ENCODE measurements around the gene TENM3.

The TENM3 gene

DNA sequence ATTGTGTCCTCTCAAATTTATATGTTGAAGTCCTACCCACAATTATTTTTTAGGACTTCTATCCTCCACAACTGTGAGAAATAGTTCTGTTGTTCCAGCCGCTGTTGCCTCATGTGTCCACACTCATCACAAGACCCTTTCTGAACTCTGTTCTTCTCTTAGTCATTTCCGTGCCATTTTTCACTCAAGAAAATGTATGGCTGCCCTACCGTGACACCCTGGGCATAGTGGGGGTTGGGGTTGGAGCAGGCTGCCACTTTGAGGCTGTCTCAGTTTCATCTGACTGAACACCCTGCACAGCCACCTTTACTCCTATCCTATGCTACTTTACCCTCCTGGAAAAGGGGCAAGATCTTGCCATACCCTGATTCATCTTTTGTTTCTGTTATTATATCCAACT is 319.1 kb downstream of the TENM3 start:
- H3K27ac ChIP-seq = no peak overlapping the region

DNA sequence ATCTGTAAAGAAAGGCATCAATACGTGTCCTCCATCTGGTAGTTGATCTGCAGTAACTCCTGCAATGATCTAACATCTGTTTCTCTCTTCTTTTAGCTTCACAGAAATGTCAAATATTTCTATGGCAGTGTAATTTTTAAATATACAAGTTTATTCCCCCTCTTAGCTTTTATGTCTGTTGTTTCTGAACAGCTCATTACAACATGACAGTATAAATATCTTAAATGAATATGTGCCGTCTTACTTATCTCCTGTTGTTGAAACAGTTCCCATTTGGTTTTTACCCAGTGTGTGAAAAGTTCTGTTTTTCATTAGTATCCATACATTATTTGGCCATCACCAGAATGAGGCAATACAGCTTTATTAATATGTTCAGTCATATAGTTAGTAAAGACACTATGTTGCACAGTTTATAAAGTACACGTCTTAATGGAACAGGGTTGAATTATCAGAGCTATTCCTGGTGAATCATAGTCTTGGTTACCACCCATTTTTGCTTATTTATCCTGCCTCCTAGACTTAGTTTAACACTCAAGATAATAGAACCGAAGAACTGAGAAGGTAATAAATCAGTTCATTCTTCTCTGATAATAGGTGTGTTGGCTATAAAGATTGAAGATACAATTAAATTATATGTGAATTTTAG is 321.6 kb downstream of the TENM3 start:
- H3K27ac ChIP-seq = no peak overlapping the region
- TF ChIP-seq, protein P1, sequence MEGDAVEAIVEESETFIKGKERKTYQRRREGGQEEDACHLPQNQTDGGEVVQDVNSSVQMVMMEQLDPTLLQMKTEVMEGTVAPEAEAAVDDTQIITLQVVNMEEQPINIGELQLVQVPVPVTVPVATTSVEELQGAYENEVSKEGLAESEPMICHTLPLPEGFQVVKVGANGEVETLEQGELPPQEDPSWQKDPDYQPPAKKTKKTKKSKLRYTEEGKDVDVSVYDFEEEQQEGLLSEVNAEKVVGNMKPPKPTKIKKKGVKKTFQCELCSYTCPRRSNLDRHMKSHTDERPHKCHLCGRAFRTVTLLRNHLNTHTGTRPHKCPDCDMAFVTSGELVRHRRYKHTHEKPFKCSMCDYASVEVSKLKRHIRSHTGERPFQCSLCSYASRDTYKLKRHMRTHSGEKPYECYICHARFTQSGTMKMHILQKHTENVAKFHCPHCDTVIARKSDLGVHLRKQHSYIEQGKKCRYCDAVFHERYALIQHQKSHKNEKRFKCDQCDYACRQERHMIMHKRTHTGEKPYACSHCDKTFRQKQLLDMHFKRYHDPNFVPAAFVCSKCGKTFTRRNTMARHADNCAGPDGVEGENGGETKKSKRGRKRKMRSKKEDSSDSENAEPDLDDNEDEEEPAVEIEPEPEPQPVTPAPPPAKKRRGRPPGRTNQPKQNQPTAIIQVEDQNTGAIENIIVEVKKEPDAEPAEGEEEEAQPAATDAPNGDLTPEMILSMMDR (IDR thresholded peaks at IDR 0.05) = no peak
- no peak for TF ChIP-seq ZFX (IDR thresholded peaks at IDR 0.05; ENCODE audit: borderline replicate concordance)

More for the DNA sequence above, 319.1 kb downstream of the TENM3 start:
- no peak for TF ChIP-seq ZFX (IDR thresholded peaks at IDR 0.05; ENCODE audit: borderline replicate concordance)
- TF ChIP-seq, protein P1 (IDR thresholded peaks at IDR 0.05) = no peak

DNA sequence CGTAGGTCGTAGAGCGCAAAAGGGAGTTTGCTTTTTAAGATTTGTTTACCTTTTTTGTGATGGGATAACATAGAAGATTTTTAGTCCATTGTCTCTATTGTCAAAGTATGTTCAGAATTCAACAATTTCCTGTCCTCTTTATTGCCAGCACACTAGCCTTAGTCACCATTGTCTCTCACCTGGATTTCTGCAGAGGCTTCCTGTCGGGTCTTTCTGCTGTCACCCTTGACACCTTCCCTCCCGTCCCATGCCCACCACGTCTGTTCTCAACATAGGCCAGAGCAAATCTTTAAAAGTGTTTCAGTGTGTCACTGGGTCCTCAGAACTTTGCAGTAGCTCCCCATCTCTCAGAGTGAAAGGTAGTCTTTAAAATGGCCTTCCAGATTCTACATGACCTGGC is 323.9 kb downstream of the TENM3 start:
- H3K27ac ChIP-seq = no peak overlapping the region
- no peak for TF ChIP-seq ZFX (IDR thresholded peaks at IDR 0.05; ENCODE audit: borderline replicate concordance)
- TF ChIP-seq, protein P1 (IDR thresholded peaks at IDR 0.05) = no peak

DNA sequence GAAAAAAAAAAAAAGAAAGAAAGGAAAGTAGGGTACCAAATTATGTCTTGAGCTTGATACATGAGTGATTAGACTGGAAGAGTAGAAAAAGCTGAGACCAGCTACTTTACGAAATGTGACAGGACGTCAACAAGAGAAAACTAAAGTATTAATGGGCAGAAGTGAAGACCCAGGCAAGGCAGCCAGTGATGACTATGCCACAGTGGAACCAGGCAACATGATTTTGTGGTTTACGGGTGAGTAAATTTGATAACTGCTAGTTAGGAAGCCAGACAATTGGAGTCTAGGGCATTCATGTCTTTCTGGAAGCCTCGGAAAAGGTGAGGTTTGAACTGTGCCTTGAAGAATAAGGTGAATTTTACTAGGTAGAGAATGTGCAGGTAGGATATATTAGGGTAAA is 326.4 kb downstream of the TENM3 start:
- TF ChIP-seq ZFX (IDR thresholded peaks at IDR 0.05; ENCODE audit: borderline replicate concordance) = no peak
- TF ChIP-seq, protein P1 (IDR thresholded peaks at IDR 0.05) = no peak
- H3K27ac ChIP-seq = no peak overlapping the region

DNA sequence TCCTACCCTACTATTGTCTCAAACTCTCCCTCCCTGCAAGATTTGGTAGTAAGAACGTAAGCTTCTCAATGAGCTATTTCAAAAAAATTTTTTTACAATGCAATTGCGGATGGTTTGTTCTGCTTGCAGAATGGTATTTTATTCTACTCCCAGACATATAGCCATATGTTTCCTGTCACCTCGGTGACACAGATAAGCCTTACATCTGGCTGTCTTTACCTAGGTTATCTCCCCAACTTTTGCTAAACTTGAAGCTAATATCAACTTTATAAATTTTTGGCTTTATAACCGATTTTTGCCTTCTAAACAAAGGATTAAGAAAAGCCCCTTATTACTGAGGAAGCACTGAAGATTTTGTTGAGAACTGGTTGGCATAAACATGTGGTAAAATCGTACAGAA is 331.5 kb downstream of the TENM3 start:
- no peak for TF ChIP-seq ZFX (IDR thresholded peaks at IDR 0.05; ENCODE audit: borderline replicate concordance)
- TF ChIP-seq, protein P1 (IDR thresholded peaks at IDR 0.05) = no peak
- no peak overlapping the region for H3K27ac ChIP-seq

DNA sequence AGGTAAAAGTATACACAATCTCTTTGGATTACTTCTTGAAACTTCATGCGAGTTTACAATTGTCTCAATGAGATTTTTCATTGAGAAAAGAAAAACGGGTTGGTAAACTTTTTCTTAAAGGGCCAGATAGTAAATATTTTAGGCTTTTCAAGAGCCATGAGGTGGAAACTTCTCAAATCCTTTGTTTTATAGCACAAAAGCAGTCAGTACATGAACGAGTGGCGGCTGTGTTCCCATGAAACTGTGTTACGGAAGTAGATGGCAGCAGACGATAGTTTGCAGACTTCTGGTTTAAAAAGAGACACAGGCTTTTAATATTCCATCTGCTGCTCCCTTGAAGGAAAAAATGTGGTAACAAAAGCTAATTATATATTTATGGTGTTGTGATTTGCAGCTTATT is 332.0 kb downstream of the TENM3 start:
- TF ChIP-seq, protein P1 (IDR thresholded peaks at IDR 0.05) = no peak
- TF ChIP-seq ZFX (IDR thresholded peaks at IDR 0.05; ENCODE audit: borderline replicate concordance) = no peak
- H3K27ac ChIP-seq = no peak overlapping the region

DNA sequence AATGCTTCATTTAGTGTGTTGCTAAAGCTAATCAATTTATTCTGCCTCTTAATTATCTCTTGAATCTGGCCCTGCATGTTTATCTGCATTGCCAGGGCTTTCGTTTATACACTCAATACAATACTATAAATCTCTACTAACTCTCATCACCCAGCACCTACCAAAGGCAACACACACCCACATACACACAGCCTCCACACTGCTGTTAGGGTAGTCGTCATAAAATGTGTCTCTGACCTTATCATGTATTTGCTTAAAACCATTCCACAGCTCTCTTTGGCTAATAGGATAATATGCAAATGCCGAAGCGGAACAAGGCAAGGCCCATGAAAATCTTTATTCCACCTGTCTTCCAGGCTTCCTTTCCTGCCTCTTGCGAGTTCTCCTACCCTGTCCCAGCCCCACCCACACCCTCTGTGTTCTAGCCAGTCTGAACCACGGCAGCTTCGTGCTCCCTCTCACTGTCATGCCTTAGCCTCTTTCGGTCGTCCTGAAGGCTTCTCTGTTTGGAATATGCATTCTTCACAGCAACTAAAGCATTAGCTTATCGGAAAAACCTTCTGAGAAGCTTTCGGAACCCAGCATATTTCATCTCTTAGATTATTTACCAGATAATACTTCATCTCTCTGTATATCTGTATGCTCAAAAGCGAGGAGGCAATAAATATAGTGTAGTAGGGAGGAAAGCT is 333.5 kb downstream of the TENM3 start:
- no peak for TF ChIP-seq ZFX (IDR thresholded peaks at IDR 0.05; ENCODE audit: borderline replicate concordance)
- TF ChIP-seq, protein P1 (IDR thresholded peaks at IDR 0.05) = no peak
- no peak overlapping the region for H3K27ac ChIP-seq
